Lower leg skin (tissue), 3 donors: Measurements from ENCODE around the gene F10.

ENCODE experiments used
- CTCF ChIP-seq, 3 donors: fragments of 450-650 bp; IDR thresholded peaks; one replicate each; pipeline ENCODE4 v1.5.1; 2016; ENCODE audit warnings: antibody characterized with exemption in 3 of 3, mild to moderate bottlenecking in 3 of 3, moderate library complexity in 2 of 3
- POLR2A ChIP-seq, 2 donors: fragments of 450-650 bp; IDR thresholded peaks; one replicate each; pipeline ENCODE4 v1.6.1; 2016 to 2017; ENCODE audit warnings: antibody characterized with exemption in 2 of 2, mild to moderate bottlenecking in 1 of 2, moderate library complexity in 1 of 2

DNA sequence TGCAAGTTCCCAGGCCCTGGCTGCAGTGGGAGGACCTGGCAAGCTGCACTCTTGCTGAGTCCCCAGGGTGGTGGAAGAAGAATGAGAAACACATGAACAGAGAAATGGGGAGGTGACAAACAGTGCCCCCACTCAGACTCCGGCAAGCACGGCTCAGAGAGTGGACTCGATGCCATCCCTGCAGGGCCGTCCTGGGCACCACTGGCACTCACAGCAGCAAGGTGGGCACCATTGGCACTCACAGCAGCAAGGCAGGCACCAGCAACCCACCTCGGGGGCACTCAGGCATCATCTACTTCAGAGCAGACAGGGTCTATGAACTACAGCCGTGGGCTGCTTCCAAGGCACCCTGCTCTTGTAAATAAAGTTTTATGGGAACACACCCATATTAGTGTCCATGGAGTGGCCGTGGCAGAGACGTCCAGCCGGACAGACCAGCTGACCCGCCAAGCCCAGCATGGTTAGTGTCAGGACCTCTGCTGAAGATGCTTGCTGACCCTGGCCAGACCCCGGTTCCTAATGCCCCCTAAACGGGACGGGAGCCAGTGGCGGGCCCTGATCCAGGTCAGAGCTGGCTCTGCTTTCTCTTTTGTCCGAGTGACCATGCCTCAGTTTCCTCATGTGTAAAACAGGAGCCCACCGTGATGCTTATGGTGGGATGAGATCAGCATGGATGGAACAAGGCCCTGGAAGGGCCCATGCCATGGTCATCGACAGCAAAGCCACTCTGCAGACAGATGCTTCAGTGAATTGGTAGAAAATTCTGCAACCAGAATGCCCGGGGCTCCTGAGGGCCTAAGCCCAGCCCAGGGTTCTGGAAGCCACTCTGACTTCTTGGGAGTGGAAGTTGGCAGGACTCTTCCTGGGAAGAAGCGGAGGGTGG is 2.1 kb upstream of the F10 start:
- TF ChIP-seq CTCF (IDR thresholded peaks at IDR 0.05) (no peak), POLR2A (IDR thresholded peaks at IDR 0.05) (no peak)
